Activated naive CD4-positive, alpha-beta T cell treated with anti-CD3 and anti-CD28 coated beads, Interleukin-2, amount 50 U/mL, for 16 hours (primary cell): ENCODE data around the gene LHPP.

ENCODE experiments used
- DNase-seq: peaks from one replicate; pipeline ENCODE4 v3.0.0-alpha.2; 2020

The LHPP gene

DNA sequence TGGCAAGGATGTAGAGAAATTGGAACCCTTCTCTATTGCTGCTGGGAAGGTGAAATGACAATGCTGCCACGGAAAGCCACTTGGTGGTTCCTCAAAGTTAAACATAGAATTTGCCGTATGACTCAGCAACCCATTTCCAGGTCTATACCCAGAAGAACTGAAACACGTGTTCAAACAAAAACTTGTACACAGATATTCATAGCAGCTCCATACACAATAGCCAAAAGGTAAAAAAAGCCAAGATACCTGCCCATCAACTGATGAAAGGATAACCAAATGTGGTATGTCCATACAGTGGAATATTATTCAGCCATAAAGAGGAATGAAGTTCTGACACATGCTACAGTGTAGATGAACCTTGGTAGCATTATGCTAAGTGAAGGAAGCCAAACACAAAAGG, 39.1 kb downstream of the LHPP start:
- DNase-seq, result no peak

DNA sequence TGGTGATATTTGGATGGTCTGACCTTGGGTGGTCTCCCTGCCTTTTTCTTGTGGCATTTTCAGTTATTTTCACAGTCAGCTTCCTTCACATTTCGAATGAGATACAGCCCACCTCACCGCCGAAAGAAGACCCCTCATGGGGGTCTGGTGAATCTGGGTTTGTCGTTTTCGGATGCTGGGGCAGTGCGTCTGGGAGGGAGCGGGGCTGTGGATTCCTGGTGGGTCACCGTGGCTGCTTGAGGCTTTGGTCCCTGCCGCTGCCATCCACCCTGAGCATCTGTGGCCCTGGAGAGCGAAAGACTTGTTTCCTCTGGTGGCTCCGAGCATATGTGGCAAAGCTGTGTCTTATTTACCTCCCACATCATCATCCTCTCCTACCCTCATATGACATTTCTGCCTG, 43.1 kb downstream of the LHPP start:
- no peak for DNase-seq

DNA sequence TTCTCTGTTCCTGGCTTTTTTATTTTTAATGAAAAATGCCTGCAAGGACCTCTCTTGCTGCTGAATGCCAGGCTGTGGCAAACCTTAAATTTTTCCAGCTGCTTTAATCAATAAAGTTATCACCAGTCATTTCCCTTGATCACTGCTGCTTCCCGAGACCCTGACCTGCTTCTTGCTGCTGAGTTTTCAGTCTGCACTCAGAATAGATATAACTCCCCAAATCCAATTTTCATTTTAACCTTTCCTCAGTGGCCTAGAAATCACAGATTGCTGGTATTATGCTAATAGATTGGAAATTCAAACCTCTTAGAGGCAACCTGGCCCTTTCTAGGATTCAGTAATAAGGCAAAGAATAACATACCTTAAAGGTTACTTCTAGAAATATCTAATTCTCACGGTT, 43.7 kb downstream of the LHPP start:
- DNase-seq, result no peak

DNA sequence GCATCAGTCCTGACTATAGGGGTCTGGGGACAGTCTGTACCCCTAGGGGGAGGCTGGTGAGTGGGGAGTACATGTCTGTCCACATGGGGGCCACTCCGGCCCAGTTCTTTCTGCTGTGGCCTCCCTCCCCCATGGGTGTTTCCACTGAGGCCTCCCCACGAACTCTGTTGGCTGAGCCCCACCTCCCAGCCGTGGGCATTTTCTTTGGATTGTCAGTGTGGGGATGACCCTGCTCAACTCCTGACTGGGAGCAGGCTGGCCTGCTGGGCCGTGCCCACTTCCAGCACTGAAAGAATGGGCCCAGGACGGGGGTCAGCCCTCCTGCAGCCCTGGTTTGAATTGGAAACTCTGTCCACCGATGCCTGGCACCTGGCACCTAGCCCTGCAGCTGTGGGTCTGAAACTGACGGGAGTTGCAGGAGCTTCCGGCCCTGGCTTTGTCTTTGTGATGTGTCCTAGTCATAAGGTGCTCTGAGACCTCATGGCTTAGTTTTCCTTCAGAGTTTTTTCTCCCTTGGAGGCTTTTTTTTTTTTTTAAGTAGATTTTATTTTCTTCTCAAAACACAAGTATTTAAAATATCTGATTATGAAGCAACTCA, 46.5 kb downstream of the LHPP start:
- no peak for DNase-seq

DNA sequence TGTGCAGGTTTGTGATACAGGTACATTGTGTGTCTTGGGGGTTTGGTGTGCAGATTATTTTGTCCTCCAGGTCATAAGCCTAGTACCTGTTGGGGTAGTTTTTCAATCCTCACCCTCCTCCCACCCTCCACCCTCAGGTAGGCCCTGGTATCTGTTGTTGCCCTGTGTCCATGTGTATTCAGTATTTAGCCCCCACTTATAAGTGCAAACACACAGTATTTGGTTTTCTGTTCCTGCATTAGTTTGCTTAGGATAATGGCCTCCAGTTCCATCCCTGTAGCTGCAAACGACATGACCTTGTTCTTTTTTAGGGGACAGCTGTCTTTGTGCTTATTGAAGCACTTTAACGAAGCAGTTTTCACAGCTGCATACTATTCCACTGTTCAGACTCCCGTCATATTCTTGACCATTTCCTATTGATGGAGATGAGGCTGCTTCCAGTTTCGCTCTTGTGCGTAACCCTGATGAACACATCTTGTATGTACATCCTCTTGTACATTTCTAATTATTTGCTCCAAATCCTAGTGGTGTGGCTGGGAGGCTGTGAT, 47.4 kb downstream of the LHPP start:
- DNase-seq, result no peak

DNA sequence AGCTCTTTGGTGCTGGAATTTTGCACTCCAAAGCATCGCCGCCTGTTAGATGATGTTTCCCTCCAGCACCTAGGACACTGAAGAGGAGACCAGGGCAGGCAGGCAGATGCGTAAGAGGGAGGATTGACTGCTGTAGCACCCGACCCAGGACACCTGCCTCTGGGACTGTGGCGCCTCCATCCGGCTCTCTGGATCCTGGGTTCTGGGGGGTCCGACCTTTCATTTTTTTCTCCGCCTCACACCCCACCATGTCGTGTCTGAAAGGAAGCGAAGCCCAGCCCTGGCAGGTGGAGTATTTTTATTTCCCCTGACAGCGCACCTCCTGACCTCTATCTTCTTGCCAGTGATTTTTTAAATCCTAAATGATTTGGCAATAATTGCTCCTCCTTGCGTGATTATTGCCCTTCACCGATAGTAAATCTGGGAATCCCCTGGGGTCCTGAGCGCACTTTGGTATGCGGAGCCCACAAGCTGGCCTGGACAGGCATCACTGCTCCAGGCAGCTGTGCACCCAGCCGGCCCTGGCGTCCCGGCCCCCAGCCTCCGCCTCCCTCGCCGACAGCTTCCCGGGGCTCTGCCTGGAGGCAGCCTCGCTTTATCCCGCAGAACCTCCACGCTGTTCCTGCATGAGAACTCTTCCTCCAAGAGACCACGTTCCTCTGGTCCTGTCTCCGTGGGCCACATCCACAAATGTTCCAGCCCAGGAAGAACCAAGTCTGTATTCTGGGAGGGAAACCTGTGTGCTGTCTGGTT, 48.4 kb downstream of the LHPP start:
- DNase-seq, result no peak

DNA sequence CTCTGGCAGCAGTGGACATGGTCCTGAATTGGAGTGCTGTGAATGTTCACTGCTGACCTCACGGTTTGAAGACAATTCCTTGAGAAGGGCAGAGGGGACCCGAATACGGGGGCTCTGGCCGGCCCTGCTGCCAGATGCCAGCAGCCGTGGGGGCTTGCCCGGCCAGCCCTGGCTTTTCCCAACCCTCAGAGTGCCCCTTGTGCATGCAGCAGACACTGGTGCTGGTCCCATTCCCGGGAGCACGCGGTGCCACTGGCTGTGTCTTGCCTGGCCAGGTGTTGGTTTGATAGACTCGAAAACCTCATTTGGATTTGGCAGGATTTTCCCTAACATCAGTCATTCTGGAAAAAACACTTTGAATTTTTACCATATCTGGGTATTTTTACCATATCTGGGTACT, 49.1 kb downstream of the LHPP start:
- no peak for DNase-seq

DNA sequence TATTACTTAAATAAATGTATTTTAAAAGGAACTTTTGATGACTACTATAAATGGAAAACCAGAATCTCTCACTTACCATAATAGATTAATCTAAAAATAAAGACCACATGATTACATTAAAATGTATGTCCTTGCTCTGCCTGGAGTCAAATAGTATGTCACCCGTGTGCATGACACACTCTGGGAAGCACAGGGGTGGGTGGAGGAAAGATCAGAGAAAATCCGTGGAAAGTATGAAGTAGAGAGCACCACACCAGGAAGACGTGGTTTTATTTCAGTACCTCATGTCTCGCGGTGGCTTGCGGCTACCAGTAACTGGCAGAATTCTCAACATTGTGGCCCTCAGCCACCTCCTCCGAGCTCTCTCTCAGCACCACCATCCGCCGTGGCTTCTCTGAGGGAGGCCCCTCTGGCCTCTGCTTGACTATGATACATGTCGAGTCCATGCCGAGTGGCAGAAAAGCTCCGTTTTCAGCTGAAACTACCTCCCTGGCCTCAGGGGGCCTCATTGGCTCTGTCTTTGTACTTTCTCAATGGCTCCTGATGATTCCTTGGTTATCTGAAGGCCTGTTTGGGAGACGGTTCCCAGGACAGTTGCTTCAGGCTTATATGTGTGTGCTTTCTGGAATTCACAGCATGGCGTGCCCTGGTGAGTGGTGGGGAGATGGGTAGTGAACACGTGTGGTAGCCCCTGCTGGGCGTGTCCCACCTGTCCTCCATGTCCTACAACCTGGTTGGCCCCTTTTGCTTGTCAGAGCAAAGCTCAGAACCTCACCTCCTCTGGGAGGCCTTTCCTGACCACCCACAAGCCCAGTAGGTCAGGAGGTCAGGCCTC, 49.8 kb downstream of the LHPP start:
- no peak for DNase-seq

GRCh38 chr10:124512040-124512428, 50.4 kb downstream of the LHPP start:
- no peak for DNase-seq

GRCh38 chr10:124512600-124512999, 51.0 kb downstream of the LHPP start:
- DNase-seq, result no peak

DNA sequence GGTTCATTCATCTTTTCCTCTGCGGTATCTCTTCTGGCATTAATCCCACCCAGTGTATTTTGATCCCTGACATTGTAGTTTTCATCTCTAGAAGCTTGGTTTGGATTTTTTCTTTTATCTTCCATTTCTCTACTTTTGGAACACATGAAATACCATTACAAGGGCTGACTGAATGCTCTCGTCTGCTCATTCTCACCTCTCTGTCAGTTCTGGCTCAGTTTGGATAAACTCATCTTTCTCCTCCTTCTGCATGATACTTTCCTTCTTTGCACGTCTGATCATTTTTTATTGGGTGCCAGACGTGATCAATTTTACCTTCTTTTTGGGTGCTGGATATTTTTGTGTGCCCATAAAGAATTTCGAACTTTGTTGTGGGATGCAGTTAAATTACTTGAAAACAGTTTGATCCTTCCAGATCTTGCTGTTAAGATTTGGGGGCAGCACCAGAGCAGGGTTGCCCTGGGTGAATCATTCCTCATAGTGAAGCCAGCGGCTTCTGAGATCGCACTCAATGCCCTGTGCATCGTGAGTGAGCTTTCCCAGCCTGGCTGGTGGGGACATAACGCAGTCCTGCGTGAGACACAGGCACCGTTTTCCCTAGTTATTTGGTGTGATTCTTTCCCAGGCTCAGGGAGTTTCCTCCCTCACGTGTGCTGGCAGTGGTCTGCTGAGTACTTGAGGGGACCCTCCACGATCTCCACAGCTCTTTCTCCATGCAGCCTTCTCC, 53.8 kb downstream of the LHPP start:
- no peak for DNase-seq

- DNase-seq, result no peak
Measured at GRCh38 chr10:124516181-124516580, 54.6 kb downstream of the LHPP start.

- no peak for DNase-seq
Measured at GRCh38 chr10:124516746-124517397, 55.2 kb downstream of the LHPP start.

GRCh38 chr10:124517461-124517860, 55.8 kb downstream of the LHPP start:
- no peak for DNase-seq

- no peak for DNase-seq
Measured at GRCh38 chr10:124517931-124518330, 56.3 kb downstream of the LHPP start.

GRCh38 chr10:124518366-124518765, 56.7 kb downstream of the LHPP start:
- no peak for DNase-seq

DNA sequence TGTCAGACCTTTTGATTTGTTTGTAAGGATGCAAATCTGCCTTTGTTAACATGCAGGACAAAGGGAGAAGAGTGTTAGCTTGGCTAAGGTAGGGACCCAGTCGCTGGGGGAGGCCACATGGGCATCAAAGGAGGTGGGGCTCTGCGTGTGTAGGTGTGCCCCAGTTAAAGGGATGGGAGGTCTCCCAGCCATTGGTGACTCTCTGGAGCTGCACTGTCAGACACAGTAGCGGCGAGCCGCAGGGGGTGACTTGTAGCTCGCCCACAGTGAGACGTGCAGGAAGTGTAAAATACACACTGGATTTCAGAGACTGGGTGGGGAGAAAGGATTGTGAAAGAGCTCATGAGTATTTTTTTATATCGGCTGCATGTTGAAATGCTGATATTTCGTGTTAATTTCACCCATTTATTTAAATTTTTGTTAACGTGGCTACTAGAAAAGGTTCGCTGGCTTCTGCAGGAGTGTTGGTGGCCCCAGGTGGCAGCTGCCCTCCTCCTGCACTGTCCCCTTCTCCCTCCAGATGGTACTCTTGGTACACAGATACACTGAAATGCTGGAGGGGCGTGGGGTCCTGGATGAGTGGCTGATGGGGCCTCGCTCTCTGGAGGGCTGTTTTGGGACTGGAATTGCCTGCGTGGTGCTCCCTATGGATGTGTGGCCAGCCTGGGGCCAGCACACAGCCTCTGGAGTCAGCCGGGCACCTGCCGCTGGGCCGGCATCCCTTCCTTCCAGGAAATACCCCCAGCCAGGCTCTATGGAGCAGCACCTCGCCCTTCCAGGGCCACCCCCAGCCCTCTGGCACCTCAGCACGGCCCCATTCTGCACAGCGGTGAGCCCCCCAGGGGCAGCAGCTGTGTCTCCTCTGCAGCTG, 59.2 kb downstream of the LHPP start:
- DNase-seq, result no peak

GRCh38 chr10:124521429-124521871, 59.8 kb downstream of the LHPP start:
- DNase-seq, result no peak

- no peak for DNase-seq
Measured at GRCh38 chr10:124522131-124522932, 60.7 kb downstream of the LHPP start.
